Kidney (tissue), 14 donors: ENCODE results near the gene CPEB4. TPM values are rescaled to one million over a fixed set of nuclear protein-coding genes. Genes with fewer than 3 reads are reported as not detected.

Source experiments
- DNase-seq, 5 donors: peaks; one replicate each; pipeline ENCODE4 v3.0.0-alpha.2; 2013 to 2020
- FAIRE-seq: peaks from 2 replicates; lab custom pipeline; 2012; peaks lifted over from hg19 to GRCh38; lab: Jason Lieb, UNC
- H3K27ac ChIP-seq, 2 donors: one replicate each; pipeline ENCODE4 v1.7.0; 2013; ENCODE audit warnings: low read depth in 2 of 2, low read length in 2 of 2, inconsistent platforms in 1 of 2
- H3K27me3 ChIP-seq: one replicate; pipeline ENCODE4 v1.7.1; 2013; ENCODE audit warnings: low read length, inconsistent platforms; ENCODE audit not compliant: control insufficient read depth, insufficient read depth
- H3K36me3 ChIP-seq, 3 donors: one replicate each; pipeline versions ENCODE4 v1.7.0 to v1.7.1; 2013; ENCODE audit warnings: low read length in 3 of 3, control low read depth in 1 of 3, inconsistent platforms in 1 of 3; ENCODE audit not compliant: insufficient read depth in 3 of 3, control insufficient read depth in 2 of 3
- H3K4me1 ChIP-seq, 3 donors: one replicate each; pipeline versions ENCODE4 v1.7.0 to v1.7.1; 2013; ENCODE audit warnings: low read length in 3 of 3, inconsistent platforms in 1 of 3, low read depth in 1 of 3; ENCODE audit not compliant: control insufficient read depth in 2 of 3, insufficient read depth in 2 of 3
- H3K4me3 ChIP-seq, 3 donors: one replicate each; pipeline versions ENCODE4 v1.7.0 to v1.8.1; 2013; ENCODE audit warnings: low read length in 3 of 3, control low read depth in 1 of 3, inconsistent platforms in 1 of 3
- H3K9ac ChIP-seq, 3 donors: one replicate each; pipeline versions ENCODE4 v1.7.0 to v1.7.1; 2013; ENCODE audit warnings: low read length in 3 of 3, control low read depth in 1 of 3, inconsistent platforms in 1 of 3
- H3K9me3 ChIP-seq, 3 donors: one replicate each; pipeline versions ENCODE4 v1.7.0 to v1.7.1; 2013; ENCODE audit warnings: low read length in 3 of 3, control low read depth in 1 of 3, inconsistent platforms in 1 of 3; ENCODE audit not compliant: control insufficient read depth in 2 of 3, insufficient read depth in 1 of 3
- intact Hi-C: fragments of 100-400 bp; cut with DNase I; formaldehyde crosslinking; loops from one replicate; pipeline ENCODE4 v1.11.1; 2022
- polyA plus RNA-seq: library from polyadenylated mRNA; stranded (reverse); fragments of 350-450 nt; fragmentation: Illumina TruSeq; extraction: RNeasy Lipid Tissue Mini Kit (QIAGEN cat#74804); gene quantifications from one replicate; pipeline ENCODE4 v1.2.3, GENCODE V29; 2014; ENCODE audit warnings: low read depth, low replicate concordance; ENCODE audit not compliant: insufficient read depth
- total RNA-seq: library from RNA; stranded (reverse); fragmentation: NEBNext Ultra II Directional; extraction: Animal tissue kit (Norgen Biotek cat#: 25700); gene quantifications from one replicate; pipeline ENCODE4 v1.2.1, GENCODE V29; 2021
- TF ChIP-seq, protein P1 (sequence below): IDR thresholded peaks from 3 replicates; pipeline ENCODE4 v1.5.1; 2012; ENCODE audit warnings: mild to moderate bottlenecking, moderate library complexity, borderline replicate concordance; ENCODE audit not compliant: insufficient read depth; ENCODE audit errors: extremely low read depth
- donor health status: control.
- donor health status: control.
- donor health status: control.
- donor health status: control.
- donor health status: control.
- donor health status: DM: yes; HTN: yes; CAD: no.
- donor health status: Normal renal cell carcinoma (clear cell type).

CPEB4 gene
- total and polyA plus RNA-seq, 2 donors from 2014 or later = 9.5 to 73.0 TPM

DNA sequence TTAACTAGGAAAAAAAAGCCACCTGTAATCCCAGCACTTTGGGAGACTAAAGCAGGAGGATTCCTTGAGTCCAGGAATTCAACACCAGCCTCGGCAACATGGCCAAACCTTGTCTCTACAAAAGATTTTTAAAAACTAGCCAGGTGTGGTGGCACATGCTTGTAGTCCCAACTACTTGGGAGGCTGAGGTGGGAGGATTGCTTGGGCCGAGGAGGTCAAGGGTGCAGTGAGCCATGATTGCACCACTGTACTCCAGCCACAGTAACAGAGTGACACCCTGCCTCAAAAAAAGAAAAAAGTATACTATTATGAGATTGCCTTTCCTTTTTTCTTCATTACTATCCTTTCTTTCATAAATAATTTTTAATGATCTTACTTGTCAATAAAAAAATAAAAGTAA, 45.8 kb downstream of the CPEB4 start:
- H3K27me3 ChIP-seq = no peaks in the 10 kb centered on the region
- H3K27ac ChIP-seq = peak overlapping the region in 1 of 2 donors; percentile 59
- peaks cover 0 to 19% (median 4%) of the 10 kb centered on the region in 3 donors for H3K4me1 ChIP-seq
- TF ChIP-seq, protein P1, sequence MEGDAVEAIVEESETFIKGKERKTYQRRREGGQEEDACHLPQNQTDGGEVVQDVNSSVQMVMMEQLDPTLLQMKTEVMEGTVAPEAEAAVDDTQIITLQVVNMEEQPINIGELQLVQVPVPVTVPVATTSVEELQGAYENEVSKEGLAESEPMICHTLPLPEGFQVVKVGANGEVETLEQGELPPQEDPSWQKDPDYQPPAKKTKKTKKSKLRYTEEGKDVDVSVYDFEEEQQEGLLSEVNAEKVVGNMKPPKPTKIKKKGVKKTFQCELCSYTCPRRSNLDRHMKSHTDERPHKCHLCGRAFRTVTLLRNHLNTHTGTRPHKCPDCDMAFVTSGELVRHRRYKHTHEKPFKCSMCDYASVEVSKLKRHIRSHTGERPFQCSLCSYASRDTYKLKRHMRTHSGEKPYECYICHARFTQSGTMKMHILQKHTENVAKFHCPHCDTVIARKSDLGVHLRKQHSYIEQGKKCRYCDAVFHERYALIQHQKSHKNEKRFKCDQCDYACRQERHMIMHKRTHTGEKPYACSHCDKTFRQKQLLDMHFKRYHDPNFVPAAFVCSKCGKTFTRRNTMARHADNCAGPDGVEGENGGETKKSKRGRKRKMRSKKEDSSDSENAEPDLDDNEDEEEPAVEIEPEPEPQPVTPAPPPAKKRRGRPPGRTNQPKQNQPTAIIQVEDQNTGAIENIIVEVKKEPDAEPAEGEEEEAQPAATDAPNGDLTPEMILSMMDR = no peak
- H3K9ac ChIP-seq = no peak overlapping the region
- FAIRE-seq (no peak), DNase-seq (no peak)
- intact Hi-C loops = no loop called here
- no peaks in the 10 kb centered on the region for H3K9me3 ChIP-seq
- peaks cover 0 to 6% (median 0%) of the 10 kb centered on the region in 3 donors for H3K36me3 ChIP-seq
- H3K4me3 ChIP-seq = no peak overlapping the region

DNA sequence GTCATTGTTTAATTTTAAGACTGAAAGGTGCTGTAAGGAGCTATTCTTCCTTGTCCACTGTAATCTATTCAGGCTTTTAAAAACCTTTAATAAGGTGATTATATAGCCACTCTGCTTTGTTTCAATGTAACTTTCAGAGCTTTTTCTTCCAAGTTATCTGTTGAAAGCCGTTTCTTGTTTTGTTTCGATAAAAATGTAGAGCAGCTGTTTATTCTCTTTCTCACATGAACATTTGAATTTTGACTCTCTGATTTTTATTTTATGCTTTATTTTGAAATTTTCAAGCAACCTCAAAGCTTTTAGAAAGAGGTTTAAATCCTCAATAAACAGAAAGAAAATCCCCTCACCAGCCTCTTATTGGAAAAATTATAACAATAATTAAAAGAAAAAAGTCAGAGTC, 47.2 kb downstream of the CPEB4 start:
- DNase-seq (no peak), FAIRE-seq (no peak)
- H3K36me3 ChIP-seq = peaks cover 0 to 6% (median 0%) of the 10 kb centered on the region in 3 donors
- H3K4me1 ChIP-seq = peaks cover 0 to 19% (median 4%) of the 10 kb centered on the region in 3 donors
- no peak overlapping the region for H3K9ac ChIP-seq
- peak overlapping the region in 1 of 2 donors; percentile 23 for H3K27ac ChIP-seq
- H3K9me3 ChIP-seq = no peaks in the 10 kb centered on the region
- no peak overlapping the region for H3K4me3 ChIP-seq
- intact Hi-C loops = no loop called here
- TF ChIP-seq, protein P1 = no peak
- H3K27me3 ChIP-seq = no peaks in the 10 kb centered on the region

DNA sequence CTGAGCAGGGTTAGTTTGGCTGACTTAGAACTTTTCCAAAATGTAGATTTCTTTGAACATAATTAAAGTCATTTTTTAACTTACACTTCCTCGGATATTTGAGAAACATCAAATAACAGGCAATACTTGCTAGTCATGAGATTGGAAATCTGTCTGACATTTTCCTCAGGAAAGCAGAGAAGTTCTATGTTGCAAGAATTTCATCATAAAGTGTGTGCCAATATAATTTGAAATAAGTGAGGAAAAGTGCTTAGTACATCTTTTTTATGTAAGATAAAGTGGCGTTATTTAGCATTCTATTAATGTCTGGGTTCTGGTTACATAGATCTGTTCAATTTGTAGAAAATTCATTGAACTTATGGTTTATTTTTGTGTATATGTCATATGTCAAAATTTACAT, 52.1 kb downstream of the CPEB4 start:
- H3K27me3 ChIP-seq = no peaks in the 10 kb centered on the region
- H3K9me3 ChIP-seq = no peaks in the 10 kb centered on the region
- no peak for DNase-seq
- intact Hi-C loops = no loop called here
- H3K4me3 ChIP-seq = no peak overlapping the region
- peaks cover 3 to 46% (median 16%) of the 10 kb centered on the region in 3 donors for H3K4me1 ChIP-seq
- H3K27ac ChIP-seq = no peak overlapping the region
- peaks cover 0 to 6% (median 0%) of the 10 kb centered on the region in 3 donors for H3K36me3 ChIP-seq
- H3K9ac ChIP-seq = no peak overlapping the region
- TF ChIP-seq, protein P1 = no peak
- no peak for FAIRE-seq

DNA sequence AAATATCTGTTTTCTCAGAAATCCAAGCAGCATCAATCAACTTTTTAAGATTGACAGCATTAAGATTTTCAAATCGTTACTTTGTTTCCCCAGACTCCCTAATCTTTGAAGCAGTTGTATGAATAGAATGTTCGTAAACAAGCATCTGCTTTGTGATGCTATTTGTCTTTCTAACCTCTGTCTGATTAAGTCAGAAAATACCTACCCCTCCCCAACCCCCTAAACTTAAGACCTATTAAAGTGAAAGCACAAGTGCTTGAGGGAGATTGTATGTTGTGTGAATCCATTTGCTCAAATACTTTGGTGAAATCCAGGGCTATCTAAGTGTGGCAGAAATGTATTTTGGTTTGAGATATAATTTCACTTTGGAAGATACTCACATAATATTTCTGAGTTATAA, 53.0 kb downstream of the CPEB4 start:
- DNase-seq = no peak
- Histone ChIP-seq H3K9me3 (no peaks in the 10 kb centered on the region), H3K27ac (peak overlapping the region in 1 of 2 donors; percentile 74), H3K27me3 (no peaks in the 10 kb centered on the region), H3K4me1 (peaks cover 3 to 48% (median 16%) of the 10 kb centered on the region in 3 donors), H3K36me3 (peaks cover 0 to 9% (median 0%) of the 10 kb centered on the region in 3 donors), H3K4me3 (no peak overlapping the region), H3K9ac (peak overlapping the region in 2 of 3 donors; percentile 16 to 17)
- TF ChIP-seq, protein P1 = no peak
- no peak for FAIRE-seq
- intact Hi-C loops = no loop called here
